NCI-H2107 treated with DMSO at 0.1 percent for 48 hours (cell line): ENCODE measurements around the gene PDZRN4.
"Not testable (repeated sequence)": the region's sequence is repeated elsewhere in the genome, so short reads cannot be mapped to it uniquely, and the experiment has no call there.

Experiments
- DNase-seq: peaks from one replicate; lab custom pipeline; 2025; ENCODE audit not compliant: unreplicated experiment; lab: John Stamatoyannopoulos, UW

The PDZRN4 gene

GRCh38 chr12:41213107-41213506 lies 25.0 kb downstream of the PDZRN4 start:
- no peak for DNase-seq

GRCh38 chr12:41213648-41214047 lies 25.5 kb downstream of the PDZRN4 start:
- DNase-seq = no peak

GRCh38 chr12:41217727-41218126 lies 29.6 kb downstream of the PDZRN4 start:
- DNase-seq = no peak

GRCh38 chr12:41220931-41221330 lies 32.8 kb downstream of the PDZRN4 start:
- no peak for DNase-seq

- DNase-seq = no peak
Observed at GRCh38 chr12:41221491-41221890, 33.4 kb downstream of the PDZRN4 start.

GRCh38 chr12:41223600-41223999 lies 35.5 kb downstream of the PDZRN4 start:
- DNase-seq = no peak

GRCh38 chr12:41224066-41224465 lies 35.9 kb downstream of the PDZRN4 start:
- no peak for DNase-seq

GRCh38 chr12:41225179-41225578 lies 37.1 kb downstream of the PDZRN4 start:
- no peak for DNase-seq

GRCh38 chr12:41228066-41228820 lies 40.1 kb downstream of the PDZRN4 start:
- no peak for DNase-seq

- no peak for DNase-seq
Observed at GRCh38 chr12:41230756-41231155, 42.6 kb downstream of the PDZRN4 start.

- DNase-seq = no peak
Observed at GRCh38 chr12:41234692-41235091, 46.6 kb downstream of the PDZRN4 start.

GRCh38 chr12:41242603-41243002 lies 54.5 kb downstream of the PDZRN4 start:
- DNase-seq = no peak

- DNase-seq = no peak
Observed at GRCh38 chr12:41248391-41248790, 60.3 kb downstream of the PDZRN4 start.

- DNase-seq = peak; percentile 6
Observed at GRCh38 chr12:41250748-41251147, 62.6 kb downstream of the PDZRN4 start.

GRCh38 chr12:41254004-41254914 lies 66.1 kb downstream of the PDZRN4 start:
- no peak for DNase-seq

- not testable (repeated sequence) for DNase-seq
Observed at GRCh38 chr12:41263196-41263595, 75.1 kb downstream of the PDZRN4 start.

GRCh38 chr12:41264281-41264680 lies 76.2 kb downstream of the PDZRN4 start:
- DNase-seq = peak; percentile 47

- DNase-seq = no peak
Observed at GRCh38 chr12:41269056-41269455, 80.9 kb downstream of the PDZRN4 start.

GRCh38 chr12:41271489-41271888 lies 83.4 kb downstream of the PDZRN4 start:
- DNase-seq = no peak

GRCh38 chr12:41274643-41275042 lies 86.5 kb downstream of the PDZRN4 start:
- no peak for DNase-seq

- DNase-seq = peak; percentile 48
Observed at GRCh38 chr12:41277100-41277945, 89.2 kb downstream of the PDZRN4 start.
